ENCODE data around the gene ELF2.
A peak's percentile ranks its signal among the peaks of the same experiment; 100 is the strongest.

GRCh38 chr4:139184129-139184528 lies 7.1 kb upstream of the ELF2 start:
- TF ChIP-seq CTCF (conservative IDR thresholded peaks at IDR 0.05 in 1 of 2, IDR thresholded peaks at IDR 0.05 in 1 of 2; ENCODE audit: low read depth in 1 of 2, low read length in 2 of 2) (peak in 1 of 2 donors; percentile 32), EZH2 (IDR thresholded peaks at IDR 0.05; ENCODE audit: low read length, missing control alignments) (no peak)

All from fibroblast of lung (primary cell).